Measurements from ENCODE around the gene STK4. TPM values are rescaled to one million over a fixed set of nuclear protein-coding genes. Genes with fewer than 3 reads are reported as not detected.
A peak's percentile ranks its signal among the peaks of the same experiment; 100 is the strongest.

STK4 gene
- total RNA-seq, 4 donors from 2014 or later = 26.9 to 33.5 (median 28.8) TPM

DNA sequence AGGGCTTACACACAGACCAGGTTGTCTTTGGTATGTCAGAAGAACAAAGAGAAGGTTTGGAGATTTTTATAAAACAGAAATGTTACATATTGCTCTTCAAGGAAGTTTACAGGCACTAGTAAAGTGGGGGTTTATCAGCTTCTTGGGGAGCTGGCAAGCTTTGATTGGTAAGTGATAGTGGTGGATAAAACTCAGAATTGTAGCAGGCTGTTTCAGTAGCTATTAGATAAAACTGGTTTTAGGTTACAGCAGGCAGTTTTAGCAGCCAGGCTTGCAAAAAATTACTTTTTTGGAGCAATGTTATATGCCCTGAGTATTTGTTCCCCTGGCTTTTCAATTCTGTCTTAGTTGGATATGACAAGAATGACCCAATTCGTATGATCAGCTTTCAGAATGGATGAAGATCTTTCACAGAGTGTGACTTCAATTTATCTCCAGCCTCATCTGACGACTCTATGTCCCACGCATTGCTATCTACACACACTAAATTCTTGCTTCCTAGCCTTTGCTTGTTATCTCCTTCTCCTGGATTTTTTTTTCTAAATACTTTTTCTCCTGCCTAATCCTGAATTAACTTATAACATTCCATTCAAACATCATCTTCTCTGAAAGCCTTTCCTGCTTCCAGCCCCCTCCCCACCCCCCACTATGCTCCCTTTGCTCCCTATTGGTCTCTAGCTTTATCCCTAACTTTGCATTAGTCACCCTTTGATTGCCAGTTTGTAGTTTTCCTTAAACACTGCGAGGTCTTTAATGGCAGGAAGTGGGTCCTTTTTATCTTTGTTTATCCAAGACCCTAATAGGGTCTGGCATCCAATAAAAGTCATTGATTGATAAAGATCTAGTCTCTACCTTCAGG, 5.1 kb upstream of the STK4 start:
- no peaks in the 10 kb centered on the region for H3K9me3 ChIP-seq
- no peaks in the 10 kb centered on the region for H3K27me3 ChIP-seq
- peaks cover 0 to 9% of the 10 kb centered on the region in 2 donors for H3K36me3 ChIP-seq
- ATAC-seq = no peak
- peaks cover 0 to 40% (median 0%) of the 10 kb centered on the region in 3 donors for H3K4me1 ChIP-seq
- peak overlapping the region in 3 of 4 donors; percentile 82 to 89 (median 85) for H3K27ac ChIP-seq
- TF ChIP-seq POLR2A (IDR thresholded peaks at IDR 0.05) (no peak), POLR2AphosphoS5 (IDR thresholded peaks at IDR 0.05) (no peak), EP300 (IDR thresholded peaks at IDR 0.05) (no peak)
- TF ChIP-seq, protein P1, sequence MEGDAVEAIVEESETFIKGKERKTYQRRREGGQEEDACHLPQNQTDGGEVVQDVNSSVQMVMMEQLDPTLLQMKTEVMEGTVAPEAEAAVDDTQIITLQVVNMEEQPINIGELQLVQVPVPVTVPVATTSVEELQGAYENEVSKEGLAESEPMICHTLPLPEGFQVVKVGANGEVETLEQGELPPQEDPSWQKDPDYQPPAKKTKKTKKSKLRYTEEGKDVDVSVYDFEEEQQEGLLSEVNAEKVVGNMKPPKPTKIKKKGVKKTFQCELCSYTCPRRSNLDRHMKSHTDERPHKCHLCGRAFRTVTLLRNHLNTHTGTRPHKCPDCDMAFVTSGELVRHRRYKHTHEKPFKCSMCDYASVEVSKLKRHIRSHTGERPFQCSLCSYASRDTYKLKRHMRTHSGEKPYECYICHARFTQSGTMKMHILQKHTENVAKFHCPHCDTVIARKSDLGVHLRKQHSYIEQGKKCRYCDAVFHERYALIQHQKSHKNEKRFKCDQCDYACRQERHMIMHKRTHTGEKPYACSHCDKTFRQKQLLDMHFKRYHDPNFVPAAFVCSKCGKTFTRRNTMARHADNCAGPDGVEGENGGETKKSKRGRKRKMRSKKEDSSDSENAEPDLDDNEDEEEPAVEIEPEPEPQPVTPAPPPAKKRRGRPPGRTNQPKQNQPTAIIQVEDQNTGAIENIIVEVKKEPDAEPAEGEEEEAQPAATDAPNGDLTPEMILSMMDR (IDR thresholded peaks at IDR 0.05) = no peak
- H3K4me3 ChIP-seq = no peak overlapping the region
- 43 to 50% methylated on average over 4 of the region's 4 CpGs for WGBS, 2 donors (ENCODE audit: low coverage in 1 of 2)

DNA sequence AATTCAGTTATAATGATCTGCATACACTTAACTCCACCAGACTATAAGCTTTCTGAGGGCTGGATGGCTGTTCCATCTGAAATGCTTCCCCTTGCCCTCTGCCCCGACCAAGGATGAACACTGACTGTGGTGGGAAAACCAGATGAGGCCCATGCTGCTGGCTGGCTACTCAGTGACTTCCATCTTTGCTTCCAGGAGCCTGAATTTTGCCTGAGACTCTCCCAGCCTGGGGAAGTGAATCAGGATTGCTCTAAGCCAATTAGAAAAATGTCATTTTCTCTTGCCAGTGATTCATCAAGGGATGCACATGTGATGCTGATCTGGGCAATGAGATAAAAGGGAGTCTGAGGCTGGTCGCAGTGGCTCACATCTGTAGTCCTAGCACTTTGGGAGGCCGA, 4.4 kb upstream of the STK4 start:
- WGBS, 2 donors (ENCODE audit: low coverage in 1 of 2) = 60% methylated on average over 2 of the region's 3 CpGs; no CpG with 5 or more reads in 1 of the 2 donors
- TF ChIP-seq POLR2A (IDR thresholded peaks at IDR 0.05) (no peak), EP300 (IDR thresholded peaks at IDR 0.05) (no peak), POLR2AphosphoS5 (IDR thresholded peaks at IDR 0.05) (no peak)
- TF ChIP-seq, protein P1 (IDR thresholded peaks at IDR 0.05) = no peak
- H3K9me3 ChIP-seq = no peaks in the 10 kb centered on the region
- no peaks in the 10 kb centered on the region for H3K27me3 ChIP-seq
- peaks cover 0 to 4% of the 10 kb centered on the region in 2 donors for H3K36me3 ChIP-seq
- H3K4me1 ChIP-seq = peaks cover 0 to 42% (median under 1%) of the 10 kb centered on the region in 3 donors
- H3K27ac ChIP-seq = no peak overlapping the region
- ATAC-seq = no peak
- no peak overlapping the region for H3K4me3 ChIP-seq

DNA sequence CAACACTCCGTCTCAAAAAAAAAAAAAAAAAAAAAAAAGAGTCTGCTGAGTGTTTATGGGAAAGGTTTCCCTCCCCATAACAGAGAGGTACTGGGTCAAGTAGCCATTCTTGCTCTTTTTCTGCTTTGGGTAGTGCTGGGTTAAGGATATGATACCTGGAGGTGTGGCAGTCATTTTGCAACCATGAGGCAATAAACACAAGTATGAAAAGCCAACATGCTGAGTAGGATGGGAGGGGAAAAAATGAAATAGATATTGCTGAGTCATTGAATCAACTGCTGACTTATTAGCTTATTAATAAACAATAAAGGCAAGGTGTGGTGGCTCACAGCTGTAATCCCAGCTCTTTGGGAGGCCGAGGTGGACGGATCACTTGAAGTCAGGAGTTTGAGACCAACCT, 3.8 kb upstream of the STK4 start:
- no peaks in the 10 kb centered on the region for H3K9me3 ChIP-seq
- no peaks in the 10 kb centered on the region for H3K27me3 ChIP-seq
- 96 to 100% methylated on average over 1 to 3 of the region's 3 CpGs for WGBS, 2 donors (ENCODE audit: low coverage in 1 of 2)
- H3K4me3 ChIP-seq = no peak overlapping the region
- no peak overlapping the region for H3K27ac ChIP-seq
- TF ChIP-seq POLR2A (IDR thresholded peaks at IDR 0.05) = no peak
- no peak for TF ChIP-seq EP300 (IDR thresholded peaks at IDR 0.05)
- TF ChIP-seq POLR2AphosphoS5 (IDR thresholded peaks at IDR 0.05) = no peak
- TF ChIP-seq, protein P1 (IDR thresholded peaks at IDR 0.05) = no peak
- H3K4me1 ChIP-seq = peaks cover 0 to 48% (median 6%) of the 10 kb centered on the region in 3 donors
- ATAC-seq = no peak
- H3K36me3 ChIP-seq = no peaks in the 10 kb centered on the region

DNA sequence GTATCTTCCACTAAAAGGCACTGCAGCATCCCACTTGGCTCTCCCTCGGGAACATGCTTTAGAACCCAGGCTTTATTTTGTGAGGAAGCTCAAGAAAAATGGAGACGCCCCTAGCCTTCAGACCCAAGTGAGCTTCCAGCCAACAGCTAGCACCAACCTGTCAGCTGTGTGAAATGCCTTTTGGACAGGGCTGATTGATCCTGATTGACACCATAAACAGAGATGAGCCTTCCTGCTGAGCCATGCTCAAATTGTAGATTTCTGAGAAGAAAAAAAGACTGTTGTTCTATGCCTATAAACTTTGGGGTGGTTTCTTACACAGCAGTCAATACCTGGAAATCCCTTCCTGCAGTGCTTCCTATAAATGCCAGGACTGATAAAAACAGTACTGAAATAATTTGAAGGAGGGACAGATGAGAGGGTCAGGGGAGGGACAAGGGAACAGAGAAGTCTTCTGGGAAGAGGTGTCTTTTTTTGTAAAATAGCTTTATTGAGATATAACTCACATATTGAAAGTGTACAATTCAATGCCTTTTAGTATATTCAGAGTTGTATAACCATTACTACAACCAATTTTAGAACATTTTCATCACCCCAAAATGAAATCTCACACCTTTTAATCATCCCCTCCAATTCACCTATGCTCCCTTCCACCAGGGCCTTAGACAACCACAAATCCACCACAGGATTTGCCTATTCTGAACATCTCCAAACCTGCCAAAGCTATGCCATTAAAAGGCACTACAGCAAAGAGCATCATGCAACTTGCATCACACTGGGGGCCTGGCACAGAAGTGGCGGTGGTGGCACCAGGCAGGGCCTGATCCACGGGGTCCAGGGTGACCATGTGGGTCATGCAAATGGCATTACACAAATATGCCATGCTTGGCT, 2.7 kb upstream of the STK4 start:
- 60 to 67% methylated on average over 1 of the region's 4 CpGs for WGBS, 2 donors (ENCODE audit: low coverage in 1 of 2)
- H3K4me1 ChIP-seq = peaks cover 0 to 49% (median 6%) of the 10 kb centered on the region in 3 donors
- H3K9me3 ChIP-seq = no peaks in the 10 kb centered on the region
- ATAC-seq = no peak
- no peak overlapping the region for H3K27ac ChIP-seq
- H3K4me3 ChIP-seq = no peak overlapping the region
- TF ChIP-seq, protein P1 (IDR thresholded peaks at IDR 0.05) = no peak
- TF ChIP-seq POLR2A (IDR thresholded peaks at IDR 0.05) (no peak), POLR2AphosphoS5 (IDR thresholded peaks at IDR 0.05) (no peak), EP300 (IDR thresholded peaks at IDR 0.05) (no peak)
- H3K27me3 ChIP-seq = no peaks in the 10 kb centered on the region
- H3K36me3 ChIP-seq = no peaks in the 10 kb centered on the region

Data from gastroesophageal sphincter (tissue), 4 donors.